ENCODE data around the gene RACGAP1. TPM values are rescaled to one million over a fixed set of nuclear protein-coding genes. Genes with fewer than 3 reads are reported as not detected.

Gene RACGAP1
- total RNA-seq, 2 donors from 2014 or later = 3.9 to 4.6 TPM

DNA sequence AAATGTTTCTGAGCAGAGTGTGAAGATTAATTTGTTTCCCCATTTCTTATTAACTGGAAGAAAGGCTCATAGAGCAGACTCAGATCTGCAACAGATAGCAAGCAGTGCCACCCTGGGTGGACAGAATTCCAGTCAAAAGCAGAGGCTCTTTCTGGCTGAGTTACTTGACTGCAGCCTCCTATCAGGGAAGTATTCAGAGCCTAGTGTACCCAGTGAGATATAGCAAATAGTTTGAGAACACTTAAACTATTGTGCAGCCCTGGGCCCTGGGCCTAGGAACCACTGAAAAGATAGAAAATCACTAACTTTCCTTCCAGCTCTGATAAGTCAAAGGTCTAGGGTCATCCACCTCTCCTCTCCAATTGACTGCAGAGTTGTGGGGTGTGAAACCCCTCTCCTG is 86.0 kb downstream of the RACGAP1 start:
- Histone ChIP-seq H3K9me3 (no peaks in the 10 kb centered on the region), H3K4me1 (peaks cover 28% of the 10 kb centered on the region), H3K4me3 (no peak overlapping the region), H3K36me3 (replicated peaks in 1 of 2; ENCODE audit: insufficient read depth in 1 of 2, low read depth in 2 of 2) (no peaks in the 10 kb centered on the region), H3K27me3 (no peaks in the 10 kb centered on the region), H3K27ac (peak overlapping the region in 3 of 4 donors; percentile 51 to 72 (median 61))
- ATAC-seq (peak; percentile 59), DNase-seq (no peak)
- no peak for TF ChIP-seq POLR2A (IDR thresholded peaks at IDR 0.05)
- TF ChIP-seq CTCF (IDR thresholded peaks at IDR 0.05) = no peak
- intact Hi-C loops (cut with DNase I) = no loop called here

Other genes with a start within 250 kb of the RACGAP1 start
- gene NCKAP5L, start 197.1 kb downstream of the RACGAP1 start, total RNA-seq = 10 to 100 TPM; 10.1 to 13.2 TPM
- 1 to 10 TPM; 1.3 to 3.6 TPM for gene BCDIN3D, start 182.4 kb downstream of the RACGAP1 start, total RNA-seq
- gene FAIM2, start 121.6 kb downstream of the RACGAP1 start, total RNA-seq = 1 to 10 TPM; 1.0 to 4.9 TPM
- gene AQP2, start 74.8 kb downstream of the RACGAP1 start, total RNA-seq = not detected
- 1 to 10 TPM; 1.3 to 2.1 TPM for gene AQP5, start 63.6 kb downstream of the RACGAP1 start, total RNA-seq
- gene AQP6, start 52.5 kb downstream of the RACGAP1 start, total RNA-seq = not detected
- gene ASIC1, start 32.1 kb upstream of the RACGAP1 start, total RNA-seq = under 1 TPM; 0.52 to 0.99 TPM
- gene SMARCD1, start 59.8 kb upstream of the RACGAP1 start, total RNA-seq = 10 to 100 TPM; 34.2 to 52.7 TPM
- gene GPD1, start 78.5 kb upstream of the RACGAP1 start, total RNA-seq = 100 to 1,000 TPM in 1 of 2 donors, 1 to 10 TPM in 1; 7.0 to 232 TPM
- gene COX14, start 86.7 kb upstream of the RACGAP1 start, total RNA-seq = 10 to 100 TPM; 14.5 to 47.8 TPM
- gene CERS5, start 141.9 kb upstream of the RACGAP1 start, total RNA-seq = 10 to 100 TPM; 17.8 to 20.2 TPM